HepG2 (cell line): ENCODE measurements around the gene B4GALT5. TPM values are rescaled to one million over a fixed set of nuclear protein-coding genes. Genes with fewer than 3 reads are reported as not detected.

Experiments used
- AHR ChIP-seq: IDR thresholded peaks from 2 replicates; pipeline ENCODE4 v1.6.1; 2018; ENCODE audit warnings: missing genetic modification reagents, missing compliant biosample characterization
- ARNTL ChIP-seq: sonication (generic); formaldehyde crosslinking; IDR thresholded peaks from 2 replicates; pipeline ENCODE4 v1.4.0; 2020; ENCODE audit warnings: mild to moderate bottlenecking, missing genetic modification reagents
- FOSL2 ChIP-seq: sonication (generic); formaldehyde crosslinking; IDR thresholded peaks from 2 replicates; pipeline ENCODE4 v1.4.0; 2020; ENCODE audit warnings: missing genetic modification reagents
- GPBP1L1 ChIP-seq: sonication (generic); formaldehyde crosslinking; IDR thresholded peaks from 2 replicates; pipeline ENCODE4 v1.5.0; 2020; ENCODE audit warnings: mild to moderate bottlenecking, missing genetic modification reagents
- KDM5B ChIP-seq: sonication (generic); formaldehyde crosslinking; IDR thresholded peaks from 2 replicates; pipeline ENCODE4 v1.4.0; 2020; ENCODE audit warnings: missing genetic modification reagents, mild to moderate bottlenecking, borderline replicate concordance
- MED13 ChIP-seq: sonication (generic); formaldehyde crosslinking; IDR thresholded peaks from 2 replicates; pipeline ENCODE4 v1.5.0; 2020; ENCODE audit warnings: missing genetic modification reagents
- NCOA5 ChIP-seq: sonication (generic); formaldehyde crosslinking; IDR thresholded peaks from 2 replicates; pipeline ENCODE4 v1.4.0; 2020; ENCODE audit warnings: missing genetic modification reagents
- PRDM15 ChIP-seq: sonication (generic); formaldehyde crosslinking; IDR thresholded peaks from 2 replicates; pipeline ENCODE4 v1.4.0; 2020; ENCODE audit warnings: missing genetic modification reagents
- RELA ChIP-seq: sonication (generic); formaldehyde crosslinking; IDR thresholded peaks from 2 replicates; pipeline ENCODE4 v1.4.0; 2020; ENCODE audit warnings: missing genetic modification reagents
- SNAI1 ChIP-seq: sonication (generic); formaldehyde crosslinking; IDR thresholded peaks from 2 replicates; pipeline ENCODE4 v1.5.0; 2020; ENCODE audit warnings: mild to moderate bottlenecking, missing genetic modification reagents, borderline replicate concordance
- ZC3H4 ChIP-seq: sonication (generic); formaldehyde crosslinking; IDR thresholded peaks from 2 replicates; pipeline ENCODE4 v1.4.0; 2020; ENCODE audit warnings: missing genetic modification reagents, borderline replicate concordance
- ZNF280B ChIP-seq: sonication (generic); formaldehyde crosslinking; IDR thresholded peaks from 2 replicates; pipeline ENCODE4 v1.5.0; 2020; ENCODE audit warnings: missing genetic modification reagents, mild to moderate bottlenecking, borderline replicate concordance
- polyA plus RNA-seq, 8 experiments: library from polyadenylated mRNA; depleted of rRNA in 3 of 8; stranded (reverse) in 7 of 8; unstranded in 1 of 8; fragments of >200 nt; fragmentation: Illumina TruSeq in 4 of 8; extraction: Trizol in 4 of 8; gene quantifications; 2 replicates each; pipeline versions ENCODE4 v1.2.1 to v1.2.3, GENCODE V29; 2011 to 2016; ENCODE audit warnings: low read depth in 4 of 8, missing spikeins in 1 of 8, mixed read lengths in 1 of 8; ENCODE audit not compliant: insufficient read depth in 1 of 8
- total RNA-seq, 5 experiments: library from RNA; depleted of rRNA; stranded (reverse); fragments of >200 nt; fragmentation: Illumina TruSeq; extraction: Trizol; gene quantifications; 2 replicates each; pipeline ENCODE4 v1.2.3, GENCODE V29; 2016; ENCODE audit warnings: low read depth in 1 of 5
- TF ChIP-seq, protein P1 (sequence below): IDR thresholded peaks from 2 replicates; pipeline ENCODE4 v1.6.1; 2016; ENCODE audit warnings: low read depth, missing genetic modification reagents, missing compliant biosample characterization
- TF ChIP-seq, protein P2 (sequence below): conservative IDR thresholded peaks from 2 replicates; pipeline ENCODE4 v1.6.1; 2018; ENCODE audit warnings: missing genetic modification reagents

The B4GALT5 gene
- total and polyA plus RNA-seq, 2 of the 13 experiments (the other 11 are each of a cell fraction or from before 2014, with no cell fraction given): 27.3 to 30.9 TPM

DNA sequence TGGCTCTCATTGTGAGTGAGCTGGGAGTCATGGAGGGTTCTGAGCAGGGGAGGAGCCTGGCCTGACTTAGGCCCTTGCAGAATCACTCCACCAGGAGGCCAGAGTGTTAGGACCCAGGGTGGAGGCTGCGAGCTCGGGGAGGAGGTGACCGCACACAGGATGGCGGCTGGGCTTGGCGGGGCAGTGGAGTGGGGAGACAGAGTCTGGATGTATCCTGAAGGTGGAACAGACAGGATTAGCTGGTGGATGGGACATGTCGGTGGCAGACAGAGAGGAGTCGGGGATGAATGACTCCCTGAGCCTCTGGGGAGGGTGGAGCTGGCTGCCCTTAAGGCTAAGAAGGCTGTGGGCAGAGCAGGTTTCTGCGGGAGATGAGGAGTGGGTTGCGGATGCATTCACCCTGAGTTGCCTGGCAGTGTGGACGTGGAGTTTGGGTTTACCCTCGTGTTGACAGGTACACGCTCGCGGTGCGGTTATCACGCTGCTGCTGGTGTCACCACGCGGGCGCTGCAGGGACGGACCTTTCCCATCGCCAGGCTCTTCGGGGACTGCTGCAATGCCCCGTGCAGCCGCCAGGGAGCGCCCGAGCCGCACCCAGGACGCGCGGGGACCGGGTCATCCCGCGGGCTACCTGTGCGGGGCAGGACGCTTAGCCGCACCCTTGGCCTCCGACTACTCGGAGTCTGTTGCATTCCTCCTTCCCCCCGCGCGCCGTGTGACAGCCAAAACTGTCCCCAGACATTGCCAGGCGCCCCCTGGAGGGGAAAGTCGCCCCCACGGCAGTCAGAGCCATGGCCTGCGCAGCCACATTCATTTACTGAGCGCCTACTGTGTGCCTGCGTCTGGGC lies 102.8 kb downstream of the B4GALT5 start (continued):
- peak; percentile 91; the same call in 1 of the 2 replicates for TF ChIP-seq ZNF280B (CRISPR knock-in tag)
- TF ChIP-seq ARNTL (CRISPR knock-in tag): peak; percentile 49; the same call in 1 of the 2 replicates
- TF ChIP-seq ZC3H4 (CRISPR knock-in tag): no peak
- TF ChIP-seq PRDM15: no peak
- TF ChIP-seq NCOA5 (CRISPR knock-in tag): no peak
- TF ChIP-seq KDM5B (CRISPR knock-in tag): peak; percentile 96; the same call in 1 of the 2 replicates
- TF ChIP-seq, protein P1, sequence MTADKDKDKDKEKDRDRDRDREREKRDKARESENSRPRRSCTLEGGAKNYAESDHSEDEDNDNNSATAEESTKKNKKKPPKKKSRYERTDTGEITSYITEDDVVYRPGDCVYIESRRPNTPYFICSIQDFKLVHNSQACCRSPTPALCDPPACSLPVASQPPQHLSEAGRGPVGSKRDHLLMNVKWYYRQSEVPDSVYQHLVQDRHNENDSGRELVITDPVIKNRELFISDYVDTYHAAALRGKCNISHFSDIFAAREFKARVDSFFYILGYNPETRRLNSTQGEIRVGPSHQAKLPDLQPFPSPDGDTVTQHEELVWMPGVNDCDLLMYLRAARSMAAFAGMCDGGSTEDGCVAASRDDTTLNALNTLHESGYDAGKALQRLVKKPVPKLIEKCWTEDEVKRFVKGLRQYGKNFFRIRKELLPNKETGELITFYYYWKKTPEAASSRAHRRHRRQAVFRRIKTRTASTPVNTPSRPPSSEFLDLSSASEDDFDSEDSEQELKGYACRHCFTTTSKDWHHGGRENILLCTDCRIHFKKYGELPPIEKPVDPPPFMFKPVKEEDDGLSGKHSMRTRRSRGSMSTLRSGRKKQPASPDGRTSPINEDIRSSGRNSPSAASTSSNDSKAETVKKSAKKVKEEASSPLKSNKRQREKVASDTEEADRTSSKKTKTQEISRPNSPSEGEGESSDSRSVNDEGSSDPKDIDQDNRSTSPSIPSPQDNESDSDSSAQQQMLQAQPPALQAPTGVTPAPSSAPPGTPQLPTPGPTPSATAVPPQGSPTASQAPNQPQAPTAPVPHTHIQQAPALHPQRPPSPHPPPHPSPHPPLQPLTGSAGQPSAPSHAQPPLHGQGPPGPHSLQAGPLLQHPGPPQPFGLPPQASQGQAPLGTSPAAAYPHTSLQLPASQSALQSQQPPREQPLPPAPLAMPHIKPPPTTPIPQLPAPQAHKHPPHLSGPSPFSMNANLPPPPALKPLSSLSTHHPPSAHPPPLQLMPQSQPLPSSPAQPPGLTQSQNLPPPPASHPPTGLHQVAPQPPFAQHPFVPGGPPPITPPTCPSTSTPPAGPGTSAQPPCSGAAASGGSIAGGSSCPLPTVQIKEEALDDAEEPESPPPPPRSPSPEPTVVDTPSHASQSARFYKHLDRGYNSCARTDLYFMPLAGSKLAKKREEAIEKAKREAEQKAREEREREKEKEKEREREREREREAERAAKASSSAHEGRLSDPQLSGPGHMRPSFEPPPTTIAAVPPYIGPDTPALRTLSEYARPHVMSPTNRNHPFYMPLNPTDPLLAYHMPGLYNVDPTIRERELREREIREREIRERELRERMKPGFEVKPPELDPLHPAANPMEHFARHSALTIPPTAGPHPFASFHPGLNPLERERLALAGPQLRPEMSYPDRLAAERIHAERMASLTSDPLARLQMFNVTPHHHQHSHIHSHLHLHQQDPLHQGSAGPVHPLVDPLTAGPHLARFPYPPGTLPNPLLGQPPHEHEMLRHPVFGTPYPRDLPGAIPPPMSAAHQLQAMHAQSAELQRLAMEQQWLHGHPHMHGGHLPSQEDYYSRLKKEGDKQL (CRISPR knock-in tag): no peak
- peak; percentile 70; the same call in 1 of the 2 replicates for TF ChIP-seq MED13 (CRISPR knock-in tag)
- TF ChIP-seq GPBP1L1: no peak
- TF ChIP-seq RELA: 0 out of 2 replicates have a peak, but pooled peaks have one; percentile 83
- peak; percentile 84; the same call in 1 of the 2 replicates for TF ChIP-seq SNAI1
- TF ChIP-seq, protein P2, sequence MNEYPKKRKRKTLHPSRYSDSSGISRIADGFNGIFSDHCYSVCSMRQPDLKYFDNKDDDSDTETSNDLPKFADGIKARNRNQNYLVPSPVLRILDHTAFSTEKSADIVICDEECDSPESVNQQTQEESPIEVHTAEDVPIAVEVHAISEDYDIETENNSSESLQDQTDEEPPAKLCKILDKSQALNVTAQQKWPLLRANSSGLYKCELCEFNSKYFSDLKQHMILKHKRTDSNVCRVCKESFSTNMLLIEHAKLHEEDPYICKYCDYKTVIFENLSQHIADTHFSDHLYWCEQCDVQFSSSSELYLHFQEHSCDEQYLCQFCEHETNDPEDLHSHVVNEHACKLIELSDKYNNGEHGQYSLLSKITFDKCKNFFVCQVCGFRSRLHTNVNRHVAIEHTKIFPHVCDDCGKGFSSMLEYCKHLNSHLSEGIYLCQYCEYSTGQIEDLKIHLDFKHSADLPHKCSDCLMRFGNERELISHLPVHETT: peak; percentile 86
- peak; percentile 95 for TF ChIP-seq AHR (CRISPR knock-in tag)
- TF ChIP-seq FOSL2 (CRISPR knock-in tag): peak; percentile 79
